ENCODE measurements around the gene ZBTB3.

ZBTB3 gene

DNA sequence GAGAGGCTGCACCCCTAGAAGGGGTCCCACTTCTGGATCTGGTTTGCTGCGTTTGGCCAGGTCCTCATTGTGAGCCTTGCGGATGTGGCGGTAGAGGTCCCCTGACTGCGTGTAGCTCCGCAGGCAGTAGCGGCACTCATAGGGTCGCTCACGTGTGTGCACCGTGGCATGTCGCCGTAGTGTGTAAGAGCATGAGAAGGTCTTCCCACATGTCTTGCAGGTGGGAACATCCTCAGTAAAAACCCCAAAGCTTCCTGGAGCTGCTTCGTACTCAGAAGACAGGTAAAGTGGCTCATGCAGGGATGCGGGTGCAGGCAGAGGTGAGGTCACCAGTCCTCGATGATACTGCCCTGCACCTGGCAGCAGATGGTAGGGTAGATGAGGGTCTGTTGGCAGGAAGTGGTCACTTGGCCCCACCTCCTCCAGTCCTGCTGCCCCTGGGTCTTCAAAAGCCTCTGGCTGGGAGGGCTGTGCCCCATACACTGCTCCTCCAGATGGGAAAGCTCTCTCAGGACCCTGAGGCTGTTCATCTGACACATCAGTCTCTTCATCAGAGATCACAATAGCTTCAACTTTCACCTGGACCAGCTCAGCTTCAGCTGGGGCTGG is 1.7 kb downstream of the ZBTB3 start:
- TF ChIP-seq TAF1 (IDR thresholded peaks at IDR 0.05; ENCODE audit: borderline replicate concordance, insufficient read depth, low read length), result no peak

DNA sequence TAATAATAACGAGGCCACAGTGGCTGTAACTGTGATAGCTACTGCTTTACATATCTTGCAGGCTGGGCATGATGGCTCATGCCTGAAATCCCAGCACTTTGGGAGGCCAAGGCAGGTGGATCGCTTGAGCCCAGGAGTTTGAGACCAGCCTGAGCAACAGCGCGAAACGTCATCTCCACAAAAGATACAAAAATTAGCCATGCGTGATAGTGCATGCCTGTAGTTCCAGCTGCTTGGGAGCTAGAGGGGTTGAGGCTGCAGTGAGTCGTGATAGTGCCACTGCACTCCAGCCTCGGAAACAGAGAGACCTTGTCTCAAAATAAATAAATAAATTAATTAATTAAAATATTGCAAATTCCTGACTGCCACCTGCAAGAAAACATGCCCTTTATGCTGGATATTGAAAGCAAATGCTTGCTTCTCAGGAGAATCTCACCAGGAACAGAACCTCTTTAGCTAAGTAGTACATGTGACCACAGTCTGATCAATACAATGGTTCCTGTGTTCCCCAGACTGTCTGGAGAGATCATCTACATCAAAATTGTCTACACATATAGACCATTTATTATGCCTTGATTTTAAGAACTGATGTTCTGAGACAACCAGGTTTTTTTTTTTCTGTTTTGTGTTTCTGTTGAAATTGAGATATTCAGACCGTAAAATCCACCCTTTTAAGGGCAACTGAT is 6.3 kb downstream of the ZBTB3 start:
- TF ChIP-seq SIN3A (IDR thresholded peaks at IDR 0.05; ENCODE audit: borderline replicate concordance, insufficient read depth, low read length) (no peak), TAF1 (IDR thresholded peaks at IDR 0.05; ENCODE audit: borderline replicate concordance, insufficient read depth, low read length) (no peak), FOXP2 (optimal IDR thresholded peaks at IDR 0.05; ENCODE audit: borderline replicate concordance, extremely low read depth, extremely low read length, insufficient read depth) (no peak), POLR2AphosphoS5 (IDR thresholded peaks at IDR 0.05; ENCODE audit: low read depth, low read length) (no peak)
- TF ChIP-seq, protein P1, sequence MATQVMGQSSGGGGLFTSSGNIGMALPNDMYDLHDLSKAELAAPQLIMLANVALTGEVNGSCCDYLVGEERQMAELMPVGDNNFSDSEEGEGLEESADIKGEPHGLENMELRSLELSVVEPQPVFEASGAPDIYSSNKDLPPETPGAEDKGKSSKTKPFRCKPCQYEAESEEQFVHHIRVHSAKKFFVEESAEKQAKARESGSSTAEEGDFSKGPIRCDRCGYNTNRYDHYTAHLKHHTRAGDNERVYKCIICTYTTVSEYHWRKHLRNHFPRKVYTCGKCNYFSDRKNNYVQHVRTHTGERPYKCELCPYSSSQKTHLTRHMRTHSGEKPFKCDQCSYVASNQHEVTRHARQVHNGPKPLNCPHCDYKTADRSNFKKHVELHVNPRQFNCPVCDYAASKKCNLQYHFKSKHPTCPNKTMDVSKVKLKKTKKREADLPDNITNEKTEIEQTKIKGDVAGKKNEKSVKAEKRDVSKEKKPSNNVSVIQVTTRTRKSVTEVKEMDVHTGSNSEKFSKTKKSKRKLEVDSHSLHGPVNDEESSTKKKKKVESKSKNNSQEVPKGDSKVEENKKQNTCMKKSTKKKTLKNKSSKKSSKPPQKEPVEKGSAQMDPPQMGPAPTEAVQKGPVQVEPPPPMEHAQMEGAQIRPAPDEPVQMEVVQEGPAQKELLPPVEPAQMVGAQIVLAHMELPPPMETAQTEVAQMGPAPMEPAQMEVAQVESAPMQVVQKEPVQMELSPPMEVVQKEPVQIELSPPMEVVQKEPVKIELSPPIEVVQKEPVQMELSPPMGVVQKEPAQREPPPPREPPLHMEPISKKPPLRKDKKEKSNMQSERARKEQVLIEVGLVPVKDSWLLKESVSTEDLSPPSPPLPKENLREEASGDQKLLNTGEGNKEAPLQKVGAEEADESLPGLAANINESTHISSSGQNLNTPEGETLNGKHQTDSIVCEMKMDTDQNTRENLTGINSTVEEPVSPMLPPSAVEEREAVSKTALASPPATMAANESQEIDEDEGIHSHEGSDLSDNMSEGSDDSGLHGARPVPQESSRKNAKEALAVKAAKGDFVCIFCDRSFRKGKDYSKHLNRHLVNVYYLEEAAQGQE (IDR thresholded peaks at IDR 0.05; ENCODE audit: insufficient read depth in 1 of 2, low read depth in 2 of 2, low read length in 2 of 2), result no peak

DNA sequence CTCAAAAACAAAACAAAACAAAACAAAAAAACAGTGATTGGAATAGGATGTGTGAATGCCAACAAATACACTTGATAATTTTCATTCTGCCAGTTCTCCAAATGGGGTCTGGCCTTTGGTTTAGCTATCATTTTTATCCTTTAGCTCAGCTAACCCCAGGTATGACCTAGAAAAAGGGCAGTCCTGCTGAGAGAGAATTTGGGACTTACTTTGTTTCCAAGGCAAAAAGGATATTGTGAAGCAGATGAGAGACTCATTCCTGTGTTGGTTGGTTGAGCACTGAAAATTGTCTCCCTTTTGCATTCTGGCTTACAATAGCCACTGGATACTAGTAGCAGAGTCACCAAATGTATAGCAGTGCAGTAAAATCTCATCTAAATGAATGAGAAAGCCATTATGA is 16.8 kb downstream of the ZBTB3 start:
- no peak for TF ChIP-seq SIN3A (IDR thresholded peaks at IDR 0.05; ENCODE audit: borderline replicate concordance, insufficient read depth, low read length)
- TF ChIP-seq, protein P1 (IDR thresholded peaks at IDR 0.05; ENCODE audit: insufficient read depth in 1 of 2, low read depth in 2 of 2, low read length in 2 of 2), result no peak
- no peak for TF ChIP-seq POLR2AphosphoS5 (IDR thresholded peaks at IDR 0.05; ENCODE audit: low read depth, low read length)
- TF ChIP-seq FOXP2 (optimal IDR thresholded peaks at IDR 0.05; ENCODE audit: borderline replicate concordance, extremely low read depth, extremely low read length, insufficient read depth), result no peak
- no peak for TF ChIP-seq TAF1 (IDR thresholded peaks at IDR 0.05; ENCODE audit: borderline replicate concordance, insufficient read depth, low read length)

DNA sequence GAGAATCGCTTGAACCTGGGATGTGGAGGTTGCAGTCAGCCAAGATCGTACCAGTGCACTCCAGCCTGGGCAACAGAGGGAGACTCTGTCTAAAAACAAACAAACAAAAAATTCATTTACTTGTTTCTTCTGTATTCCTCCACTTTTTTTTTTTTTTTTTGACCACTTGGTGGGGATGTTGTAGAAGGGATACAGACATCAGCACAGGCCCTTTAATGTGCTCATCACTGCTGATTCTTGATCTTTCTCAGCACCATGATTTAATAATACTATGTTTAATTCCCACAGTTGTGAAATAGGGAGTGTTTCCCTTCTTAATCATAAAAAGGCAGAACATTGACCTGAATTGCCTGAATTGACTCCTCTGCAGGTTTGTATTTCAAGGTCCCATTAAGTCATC is 21.1 kb downstream of the ZBTB3 start:
- no peak for TF ChIP-seq POLR2AphosphoS5 (IDR thresholded peaks at IDR 0.05; ENCODE audit: low read depth, low read length)
- TF ChIP-seq, protein P1 (IDR thresholded peaks at IDR 0.05; ENCODE audit: insufficient read depth in 1 of 2, low read depth in 2 of 2, low read length in 2 of 2), result no peak
- TF ChIP-seq SIN3A (IDR thresholded peaks at IDR 0.05; ENCODE audit: borderline replicate concordance, insufficient read depth, low read length), result no peak
- no peak for TF ChIP-seq TAF1 (IDR thresholded peaks at IDR 0.05; ENCODE audit: borderline replicate concordance, insufficient read depth, low read length)
- no peak for TF ChIP-seq FOXP2 (optimal IDR thresholded peaks at IDR 0.05; ENCODE audit: borderline replicate concordance, extremely low read depth, extremely low read length, insufficient read depth)

DNA sequence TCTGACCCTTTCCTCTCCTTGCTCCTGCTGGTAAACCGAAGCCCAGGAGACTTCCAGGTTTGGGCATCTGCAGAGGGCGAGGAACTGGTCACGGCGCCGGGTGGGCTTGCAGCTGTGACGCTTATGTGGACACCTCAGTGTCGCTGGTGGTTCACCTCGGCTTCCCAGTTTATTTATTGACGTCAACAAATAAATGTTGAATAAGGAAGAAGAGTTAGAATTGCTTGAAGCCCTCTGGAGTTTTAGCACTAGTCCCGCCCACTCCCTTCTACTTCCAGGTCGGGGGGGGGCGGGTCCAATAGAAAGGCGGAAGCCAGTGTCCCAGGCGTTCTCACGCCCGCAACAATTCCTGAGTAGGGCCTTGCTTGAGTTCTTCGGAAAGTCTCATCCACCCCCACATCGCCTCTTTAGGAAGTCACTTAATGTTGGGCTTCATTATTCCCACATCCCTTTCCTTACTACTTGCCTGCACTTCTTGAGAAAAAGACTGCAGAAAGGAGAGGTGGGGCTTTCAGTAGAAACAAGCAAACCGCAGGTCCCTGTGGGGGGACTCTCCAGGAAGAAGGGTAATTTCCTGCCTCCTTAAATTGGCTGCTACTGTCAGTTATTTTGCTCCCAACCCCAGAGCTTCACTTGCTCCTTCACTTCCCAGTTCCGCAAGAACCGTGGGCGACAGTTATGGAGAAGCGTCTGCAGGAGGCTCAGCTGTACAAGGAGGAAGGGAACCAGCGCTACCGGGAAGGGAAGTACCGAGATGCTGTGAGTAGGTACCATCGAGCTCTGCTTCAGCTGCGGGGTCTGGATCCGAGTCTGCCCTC is 25.6 kb downstream of the ZBTB3 start, which contains the start of gene TTC9C:
Gene TTC9C (plus strand): TSS at position 316 of the 818 bp plus-strand sequence. CDS start 363 bp downstream, at position 679.
- TF ChIP-seq POLR2AphosphoS5 (IDR thresholded peaks at IDR 0.05; ENCODE audit: low read depth, low read length) (peak; percentile 71; the same call in 1 of the 2 replicates), SIN3A (IDR thresholded peaks at IDR 0.05; ENCODE audit: borderline replicate concordance, insufficient read depth, low read length) (peak; percentile 76; the same call in 1 of the 2 replicates), TAF1 (IDR thresholded peaks at IDR 0.05; ENCODE audit: borderline replicate concordance, insufficient read depth, low read length) (peak; percentile 72), FOXP2 (optimal IDR thresholded peaks at IDR 0.05; ENCODE audit: borderline replicate concordance, extremely low read depth, extremely low read length, insufficient read depth) (peak; percentile 28)
- TF ChIP-seq, protein P1 (IDR thresholded peaks at IDR 0.05; ENCODE audit: insufficient read depth in 1 of 2, low read depth in 2 of 2, low read length in 2 of 2), result 0 out of 4 replicates have a peak, but pooled peaks of 1 of the 2 experiments have one; percentile 5
